GM12878 (cell line): ENCODE measurements around the gene PATJ. TPM values are rescaled to one million over a fixed set of nuclear protein-coding genes. Genes with fewer than 3 reads are reported as not detected.

Experiments
- ATAC-seq: fragments of 200-7000 bp; cut with Tn5 transposase; 3 replicates; pipeline ENCODE4 v1.9.1; 2020; ENCODE audit warnings: mild to moderate bottlenecking, moderate library complexity
- BruUV-seq: library from RNA; stranded (reverse); fragments of 400-500 nt; replicated peaks from 2 replicates; lab custom pipeline; 2021; lab: Mats Ljungman, UMichigan
- CTCF ChIA-PET: fragments of 300-600 bp; sonication (Branson Sonifier 250); formaldehyde crosslinking; extraction: SDS; loops from one replicate; lab custom pipeline; 2021; ENCODE audit warnings: inconsistent platforms; lab: Yijun Ruan, JAX
- POLR2A ChIA-PET: fragments of 350-600 bp; formaldehyde crosslinking; extraction: SDS; loops from one replicate; lab custom pipeline; 2021; ENCODE audit warnings: inconsistent platforms; lab: Charles Lee
- RAD21 ChIA-PET: fragments of 300-600 bp; sonication (Branson Sonifier 250); formaldehyde crosslinking; loops from one replicate; lab custom pipeline; 2023; ENCODE audit warnings: antibody characterized with exemption; ENCODE audit not compliant: unreplicated experiment; lab: Charles Lee
- SMC1A ChIA-PET: fragments of 300-600 bp; sonication (Branson Sonifier 250); formaldehyde crosslinking; loops from one replicate; lab custom pipeline; 2023; ENCODE audit not compliant: unreplicated experiment, uncharacterized antibody; lab: Charles Lee
- DNase-seq: peaks from one replicate; pipeline ENCODE4 v3.0.0-alpha.2; 2011; ENCODE audit warnings: low read depth, low spot score
- FAIRE-seq: peaks from 3 replicates; lab custom pipeline; 2011; peaks lifted over from hg19 to GRCh38; lab: Jason Lieb, UNC
- H2AFZ ChIP-seq: 2 replicates; pipeline ENCODE4 v1.6.0; 2011; ENCODE audit warnings: low read depth, low read length, control low read depth; ENCODE audit not compliant: control insufficient read depth
- H3K27ac ChIP-seq: 2 replicates; pipeline ENCODE4 v1.5.1; 2011; ENCODE audit warnings: control low read depth; ENCODE audit not compliant: control insufficient read depth, insufficient read depth
- H3K27me3 ChIP-seq, 2 experiments: replicated peaks in 1 of 2; 2 replicates each; pipeline versions ENCODE4 v1.6.0 to v1.6.1; 2011; ENCODE audit warnings: low read length in 1 of 2; ENCODE audit not compliant: control insufficient read depth in 2 of 2, insufficient read depth in 2 of 2
- H3K36me3 ChIP-seq, 2 experiments: 2 replicates each; pipeline ENCODE4 v1.5.1; 2011; ENCODE audit warnings: low read length in 1 of 2; ENCODE audit not compliant: control insufficient read depth in 2 of 2, insufficient read depth in 2 of 2
- H3K4me1 ChIP-seq: 2 replicates; pipeline ENCODE4 v1.6.1; 2011; ENCODE audit warnings: mild to moderate bottlenecking, low read length, moderate library complexity, mixed read lengths; ENCODE audit not compliant: control insufficient read depth, insufficient read depth
- H3K4me2 ChIP-seq: 2 replicates; pipeline ENCODE4 v1.6.0; 2011; ENCODE audit warnings: control low read depth; ENCODE audit not compliant: control insufficient read depth, insufficient read depth
- H3K4me3 ChIP-seq: fragments of 200-600 bp; sonication (generic); 2 replicates; pipeline ENCODE4 v1.5.1; 2016
- H3K79me2 ChIP-seq: 2 replicates; pipeline ENCODE4 v1.6.0; 2011; ENCODE audit warnings: low read length; ENCODE audit not compliant: control insufficient read depth, insufficient read depth
- H3K9ac ChIP-seq: 2 replicates; pipeline ENCODE4 v1.8.0; 2011; ENCODE audit warnings: low read length, control low read depth, mixed read lengths; ENCODE audit not compliant: control insufficient read depth, insufficient read depth
- H3K9me3 ChIP-seq: replicated peaks from 3 replicates; pipeline ENCODE4 v1.5.1; 2011; ENCODE audit warnings: mild to moderate bottlenecking, low read length; ENCODE audit not compliant: control insufficient read depth, insufficient read depth
- H4K20me1 ChIP-seq: 2 replicates; pipeline ENCODE4 v1.6.0; 2011; ENCODE audit not compliant: control insufficient read depth, insufficient read depth
- ATF7 ChIP-seq: fragments of 450-650 bp; IDR thresholded peaks from 2 replicates; pipeline ENCODE4 v1.6.1; 2016; ENCODE audit warnings: low read depth, mild to moderate bottlenecking
- CREM ChIP-seq: IDR thresholded peaks from 2 replicates; pipeline ENCODE4 v1.6.1; 2014; ENCODE audit warnings: antibody characterized with exemption, low read depth
- EGR1 ChIP-seq, 2 experiments: IDR thresholded peaks; 1 replicate in 1 of 2; 2 replicates in 1 of 2; pipeline ENCODE4 v1.6.1; 2011 to 2012; ENCODE audit warnings: low read depth in 2 of 2, low read length in 2 of 2, borderline replicate concordance in 1 of 2, mild to moderate bottlenecking in 1 of 2, moderate library complexity in 1 of 2
- KAT2A ChIP-seq: conservative IDR thresholded peaks from 2 replicates; pipeline ENCODE4 v1.6.1; 2011; ENCODE audit warnings: low read depth, low read length; ENCODE audit not compliant: control insufficient read depth
- KLF5 ChIP-seq: fragments of 450-650 bp; IDR thresholded peaks from 2 replicates; pipeline ENCODE4 v1.6.1; 2014; ENCODE audit warnings: mild to moderate bottlenecking; ENCODE audit not compliant: partially characterized antibody
- MEF2B ChIP-seq: fragments of 450-650 bp; IDR thresholded peaks from 2 replicates; pipeline ENCODE4 v1.6.1; 2018; ENCODE audit warnings: mild to moderate bottlenecking, moderate library complexity; ENCODE audit not compliant: partially characterized antibody, poor library complexity, severe bottlenecking
- MYC ChIP-seq: IDR thresholded peaks from 2 replicates; pipeline ENCODE4 v1.6.1; 2011; ENCODE audit warnings: mild to moderate bottlenecking, low read length, moderate library complexity, inconsistent platforms; ENCODE audit not compliant: insufficient read depth, insufficient replicate concordance, insufficient read length, severe bottlenecking
- PAX8 ChIP-seq: fragments of 450-650 bp; IDR thresholded peaks from 2 replicates; pipeline ENCODE4 v1.6.1; 2017; ENCODE audit warnings: mild to moderate bottlenecking, moderate library complexity
- POLR2AphosphoS2 ChIP-seq: IDR thresholded peaks from 2 replicates; pipeline ENCODE4 v1.6.1; 2011; ENCODE audit warnings: low read depth, mild to moderate bottlenecking, low read length, improper control_type of control experiment, moderate library complexity
- SIN3A ChIP-seq: IDR thresholded peaks from 2 replicates; pipeline ENCODE4 v1.6.1; 2012; ENCODE audit warnings: low read depth, low read length, improper control_type of control experiment
- SKIL ChIP-seq: fragments of 450-650 bp; IDR thresholded peaks from 2 replicates; pipeline ENCODE4 v1.6.1; 2017; ENCODE audit warnings: mild to moderate bottlenecking, low read depth, inconsistent platforms; ENCODE audit not compliant: poor library complexity, severe bottlenecking
- SPI1 ChIP-seq: IDR thresholded peaks from 2 replicates; pipeline ENCODE4 v1.6.1; 2011; ENCODE audit warnings: low read depth, mild to moderate bottlenecking, low read length, moderate library complexity, borderline replicate concordance; ENCODE audit not compliant: insufficient read depth
- WRNIP1 ChIP-seq: IDR thresholded peaks from 2 replicates; pipeline ENCODE4 v1.6.1; 2011; ENCODE audit warnings: low read depth, low read length, improper control_type of control experiment, borderline replicate concordance
- YY1 ChIP-seq: IDR thresholded peaks from 2 replicates; pipeline ENCODE4 v1.6.1; 2011; ENCODE audit warnings: low read depth, mild to moderate bottlenecking, low read length
- ZNF24 ChIP-seq: fragments of 450-650 bp; IDR thresholded peaks from 2 replicates; pipeline ENCODE4 v1.6.1; 2017; ENCODE audit warnings: antibody characterized with exemption, mild to moderate bottlenecking
- WGBS: methylation state at CpG from one replicate; pipeline ENCODE4 v1.1.6; 2016; ENCODE audit warnings: low lambda C conversion rate; ENCODE audit not compliant: insufficient replicate concordance, insufficient coverage; ENCODE audit errors: missing lambda C conversion rate; 5-methylcytosine and 5-hydroxymethylcytosine counted together
- in situ Hi-C: fragments of 300-500 bp; cut with MboI; formaldehyde crosslinking; loops from 9 replicates; pipeline ENCODE4 v1.14.3; 2018; ENCODE audit warnings: mixed read lengths
- intact Hi-C: fragments of 100-400 bp; cut with micrococcal nuclease; formaldehyde crosslinking; loops from one replicate; pipeline ENCODE4 v1.14.2; 2022; ENCODE audit not compliant: unreplicated experiment
- polyA plus RNA-seq, 11 experiments: library from polyadenylated mRNA; depleted of rRNA in 4 of 11; unstranded in 6 of 11; stranded (reverse) in 5 of 11; fragments of >200 nt; fragmentation: Nextera tagmentation in 4 of 11; fragmentation: Illumina TruSeq in 1 of 11; extraction: Ambion mirVana in 4 of 11; extraction: Trizol in 1 of 11; gene quantifications; 1 replicate in 1 of 11; 2 replicates in 10 of 11; pipeline versions ENCODE4 v1.2.1 to v1.2.3, GENCODE V29; 2011 to 2016; ENCODE audit warnings: inconsistent platforms in 2 of 11, missing spikeins in 2 of 11, low read depth in 1 of 11
- total RNA-seq, 4 experiments: library from RNA; depleted of rRNA in 3 of 4; stranded (reverse); fragments of >200 nt in 3 of 4; fragmentation: Illumina TruSeq in 1 of 4; extraction: Trizol in 1 of 4; gene quantifications; 2 replicates each; pipeline versions ENCODE4 v1.2.1 to v1.2.3, GENCODE V29; 2013 to 2021
- TF ChIP-seq, protein P1 (sequence below): IDR thresholded peaks from 2 replicates; pipeline ENCODE4 v1.6.1; 2011; ENCODE audit warnings: borderline replicate concordance, low read depth, mild to moderate bottlenecking, moderate library complexity, low read length; ENCODE audit not compliant: insufficient read depth, poor library complexity, severe bottlenecking
- TF ChIP-seq, protein P2 (sequence below): IDR thresholded peaks from 2 replicates; pipeline ENCODE4 v1.6.1; 2011; ENCODE audit warnings: mild to moderate bottlenecking, low read depth, low read length, moderate library complexity; ENCODE audit not compliant: insufficient replicate concordance

Gene PATJ
- total and polyA plus RNA-seq, 10 of the 15 experiments (the other 5 are each of a cell fraction or from before 2014, with no cell fraction given) = 2.8 to 13.9 (median 6.9) TPM

- DNase-seq = no peak
- in situ Hi-C loops = no loop called here
- intact Hi-C loops = no loop called here
- H3K4me3 ChIP-seq = no peak overlapping the region
- no peak overlapping the region for H2AFZ ChIP-seq
- H4K20me1 ChIP-seq = no peaks in the 10 kb centered on the region
- H3K9me3 ChIP-seq = no peaks in the 10 kb centered on the region
- no peaks in the 10 kb centered on the region for H3K4me1 ChIP-seq
- no peak overlapping the region for H3K9ac ChIP-seq
- no peak for ATAC-seq
- H3K27me3 ChIP-seq = no peaks in the 10 kb centered on the region
- RAD21 ChIA-PET = no interaction called here
- SMC1A ChIA-PET = no interaction called here
- H3K4me2 ChIP-seq = no peak overlapping the region
- peaks cover 25% of the 10 kb centered on the region for H3K79me2 ChIP-seq
- no peaks in the 10 kb centered on the region for H3K36me3 ChIP-seq
- CTCF ChIA-PET = interaction anchor here (0.6 to 0.7 kb wide), 2 partner anchors 41 to 1053 kb away, joined by 3 read pairs; no protein-coding TSS in a partner anchor
- TF ChIP-seq CREM = no peak
- no peak for TF ChIP-seq SIN3A
- TF ChIP-seq ZNF24 = no peak
- TF ChIP-seq POLR2AphosphoS2 = no peak
- no peak for TF ChIP-seq EGR1 (IDR thresholded peaks at IDR 0.05; ENCODE audit: borderline replicate concordance in 1 of 2, low read depth in 2 of 2, low read length in 2 of 2)
- TF ChIP-seq KLF5 = no peak
- no peak for TF ChIP-seq YY1
- no peak for TF ChIP-seq PAX8
- no peak for TF ChIP-seq MEF2B
- no peak for TF ChIP-seq KAT2A
- no peak for TF ChIP-seq SPI1
- no peak for TF ChIP-seq SKIL
- TF ChIP-seq, protein P1, sequence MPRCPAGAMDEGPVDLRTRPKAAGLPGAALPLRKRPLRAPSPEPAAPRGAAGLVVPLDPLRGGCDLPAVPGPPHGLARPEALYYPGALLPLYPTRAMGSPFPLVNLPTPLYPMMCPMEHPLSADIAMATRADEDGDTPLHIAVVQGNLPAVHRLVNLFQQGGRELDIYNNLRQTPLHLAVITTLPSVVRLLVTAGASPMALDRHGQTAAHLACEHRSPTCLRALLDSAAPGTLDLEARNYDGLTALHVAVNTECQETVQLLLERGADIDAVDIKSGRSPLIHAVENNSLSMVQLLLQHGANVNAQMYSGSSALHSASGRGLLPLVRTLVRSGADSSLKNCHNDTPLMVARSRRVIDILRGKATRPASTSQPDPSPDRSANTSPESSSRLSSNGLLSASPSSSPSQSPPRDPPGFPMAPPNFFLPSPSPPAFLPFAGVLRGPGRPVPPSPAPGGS = no peak
- no peak for TF ChIP-seq MYC
- TF ChIP-seq ATF7 = no peak
- TF ChIP-seq WRNIP1 = no peak
- TF ChIP-seq, protein P2, sequence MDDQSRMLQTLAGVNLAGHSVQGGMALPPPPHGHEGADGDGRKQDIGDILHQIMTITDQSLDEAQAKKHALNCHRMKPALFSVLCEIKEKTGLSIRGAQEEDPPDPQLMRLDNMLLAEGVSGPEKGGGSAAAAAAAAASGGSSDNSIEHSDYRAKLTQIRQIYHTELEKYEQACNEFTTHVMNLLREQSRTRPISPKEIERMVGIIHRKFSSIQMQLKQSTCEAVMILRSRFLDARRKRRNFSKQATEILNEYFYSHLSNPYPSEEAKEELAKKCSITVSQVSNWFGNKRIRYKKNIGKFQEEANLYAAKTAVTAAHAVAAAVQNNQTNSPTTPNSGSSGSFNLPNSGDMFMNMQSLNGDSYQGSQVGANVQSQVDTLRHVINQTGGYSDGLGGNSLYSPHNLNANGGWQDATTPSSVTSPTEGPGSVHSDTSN = no peak
- BruUV-seq = no TSS peak
- 71% methylated on average over 3 of the region's 3 CpGs for WGBS
- no peak for FAIRE-seq
- POLR2A ChIA-PET = interaction anchor here (0.6 kb wide), 1 partner anchor 227 kb away, joined by 3 read pairs; no protein-coding TSS in a partner anchor
- H3K27ac ChIP-seq = no peak overlapping the region
Measured at GRCh38 chr1:61727544-61727943, 14.7 kb upstream of the PATJ start.
